Esophagus squamous epithelium (tissue), 4 donors: ENCODE results near the gene ZNF518A.

Source experiments
- CTCF ChIP-seq, 6 experiments: fragments of 450-650 bp in 4 of 6; fragments of 200-600 bp in 2 of 6; sonication (generic) in 2 of 6; IDR thresholded peaks; one replicate each; pipeline ENCODE4 v1.5.1; 2016 to 2019; ENCODE audit warnings: antibody characterized with exemption in 6 of 6, mild to moderate bottlenecking in 4 of 6, moderate library complexity in 4 of 6
- POLR2A ChIP-seq, 4 donors: fragments of 450-650 bp; IDR thresholded peaks; one replicate each; pipeline ENCODE4 v1.6.1; 2017; ENCODE audit warnings: antibody characterized with exemption in 4 of 4, mild to moderate bottlenecking in 4 of 4, moderate library complexity in 3 of 4

- TF ChIP-seq CTCF (IDR thresholded peaks at IDR 0.05) (no peak), POLR2A (IDR thresholded peaks at IDR 0.05) (no peak)
These were observed 33.1 kb upstream of the ZNF518A start for GRCh38 chr10:96096958-96097357.
